Spinal cord (tissue), 10 donors: ENCODE results near the gene DDX31. TPM values are rescaled to one million over a fixed set of nuclear protein-coding genes. Genes with fewer than 3 reads are reported as not detected.

ENCODE experiments used
- DNase-seq, 6 donors: peaks; one replicate each; pipeline versions ENCODE4 v3.0.0 to v3.0.0-alpha.2; 2013 to 2015; ENCODE audit warnings: low spot score in 6 of 6, low read depth in 4 of 6
- H3K27ac ChIP-seq: one replicate; pipeline ENCODE4 v1.5.1; 2013; ENCODE audit warnings: low read depth, low read length, control low read depth
- H3K27me3 ChIP-seq: one replicate; pipeline ENCODE4 v1.6.1; 2013; ENCODE audit warnings: low read length; ENCODE audit not compliant: control insufficient read depth, insufficient read depth
- H3K36me3 ChIP-seq: one replicate; pipeline ENCODE4 v1.6.1; 2013; ENCODE audit warnings: low read length; ENCODE audit not compliant: control insufficient read depth, insufficient read depth
- H3K4me1 ChIP-seq: one replicate; pipeline ENCODE4 v1.6.1; 2013; ENCODE audit warnings: low read length; ENCODE audit not compliant: control insufficient read depth, insufficient read depth
- H3K4me3 ChIP-seq: one replicate; pipeline ENCODE4 v1.5.1; 2013; ENCODE audit warnings: low read depth, low read length, control low read depth
- H3K9me3 ChIP-seq: one replicate; pipeline ENCODE4 v1.6.1; 2013; ENCODE audit warnings: low read length; ENCODE audit not compliant: control insufficient read depth, insufficient read depth
- WGBS: methylation state at CpG from one replicate; pipeline ENCODE4 v1.1.5; 2013; ENCODE audit warnings: missing lambda C conversion rate; ENCODE audit not compliant: insufficient coverage; 5-methylcytosine and 5-hydroxymethylcytosine counted together
- polyA plus RNA-seq, 2 donors: library from polyadenylated mRNA; unstranded; fragments of 120-200 nt; gene quantifications; one replicate each; pipeline ENCODE4 v1.2.1, GENCODE V29; 2013; ENCODE audit not compliant: insufficient read length in 2 of 2
- total RNA-seq, 2 donors: library from RNA; depleted of rRNA in 1 of 2; stranded (reverse); fragments of 120-200 nt in 1 of 2; fragments of >200 nt in 1 of 2; gene quantifications; one replicate each; pipeline versions ENCODE4 v1.2.3 to v1.2.4, GENCODE V29; 2013 to 2014
- donor health status: healthy.

DDX31 gene
- total and polyA plus RNA-seq, 4 donors = 10.5 to 17.5 (median 12.4) TPM

DNA sequence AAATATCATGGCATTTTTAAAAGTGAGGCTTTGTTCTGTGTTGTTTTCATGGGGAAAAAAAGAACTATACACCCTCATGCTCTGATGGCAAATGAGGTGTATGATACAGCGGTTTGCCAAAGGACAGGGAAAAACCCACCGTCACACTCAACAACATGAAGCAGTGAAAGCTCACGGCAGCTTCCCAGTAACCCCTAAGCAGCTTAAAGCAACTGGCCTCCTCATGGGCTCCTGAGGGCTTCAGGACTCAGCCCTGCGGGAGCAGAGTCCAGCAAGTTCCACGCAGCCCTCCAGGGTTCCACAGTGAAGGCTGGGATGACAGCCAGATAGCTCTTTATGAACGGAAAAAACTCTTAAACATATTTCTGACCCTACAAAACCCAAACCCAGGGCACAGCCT lies 74.5 kb downstream of the DDX31 start:
- Histone ChIP-seq H3K27ac (no peak overlapping the region), H3K4me1 (peaks cover under 1% of the 10 kb centered on the region), H3K36me3 (peaks cover 28% of the 10 kb centered on the region), H3K27me3 (peaks cover 27% of the 10 kb centered on the region), H3K4me3 (no peak overlapping the region), H3K9me3 (no peaks in the 10 kb centered on the region)
- DNase-seq = no peak
- 71% methylated on average over 5 of the region's 6 CpGs for WGBS

DNA sequence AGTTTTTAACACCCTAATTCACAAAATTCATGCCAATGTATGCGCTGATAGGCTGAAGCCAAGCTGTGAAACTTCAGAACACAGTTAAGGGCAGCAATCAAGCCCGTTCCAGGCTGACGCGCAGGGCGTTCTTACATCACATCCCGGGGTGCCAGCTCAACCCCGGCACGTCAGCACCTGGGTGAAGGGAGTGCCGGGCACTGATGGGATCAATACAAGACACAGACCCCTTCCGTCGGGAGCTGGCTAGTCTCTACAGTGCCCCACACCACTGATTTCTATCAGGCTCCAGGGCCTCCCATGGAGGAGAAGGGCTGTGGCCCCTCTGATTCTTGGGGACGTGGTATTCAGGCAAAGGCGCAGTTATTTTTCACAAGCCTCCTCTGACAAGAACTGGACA lies 75.4 kb downstream of the DDX31 start:
- no peak overlapping the region for H3K4me3 ChIP-seq
- WGBS = 81% methylated on average over 10 of the region's 13 CpGs
- DNase-seq = no peak
- H3K4me1 ChIP-seq = peaks cover 10% of the 10 kb centered on the region
- H3K9me3 ChIP-seq = no peaks in the 10 kb centered on the region
- H3K27ac ChIP-seq = no peak overlapping the region
- H3K27me3 ChIP-seq = peaks cover 36% of the 10 kb centered on the region
- H3K36me3 ChIP-seq = peaks cover 22% of the 10 kb centered on the region

DNA sequence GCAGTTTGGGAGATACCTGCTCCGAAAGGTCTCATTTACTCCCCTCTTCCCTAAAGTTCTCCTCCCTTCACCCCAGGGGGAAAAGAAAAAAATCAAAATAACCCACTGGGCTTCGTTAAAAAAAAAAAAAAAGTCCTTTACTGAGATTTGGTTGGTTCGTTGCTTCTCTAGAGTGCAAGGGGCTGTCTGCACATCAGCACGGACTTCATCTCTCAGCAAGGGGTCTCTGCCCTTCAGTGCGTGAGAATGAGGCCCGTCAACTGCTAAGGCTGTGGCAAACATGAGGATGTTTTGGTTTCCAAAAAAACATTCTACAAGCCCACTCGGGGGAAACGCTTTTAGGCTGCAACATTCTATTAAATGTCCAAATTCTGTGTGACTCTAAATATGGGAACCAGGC lies 77.3 kb downstream of the DDX31 start:
- DNase-seq = no peak
- Histone ChIP-seq H3K27me3 (peaks cover 55% of the 10 kb centered on the region), H3K4me1 (peaks cover 10% of the 10 kb centered on the region), H3K4me3 (no peak overlapping the region), H3K9me3 (no peaks in the 10 kb centered on the region), H3K27ac (no peak overlapping the region), H3K36me3 (peaks cover 19% of the 10 kb centered on the region)
- WGBS = 61% methylated on average over 5 of the region's 8 CpGs

DNA sequence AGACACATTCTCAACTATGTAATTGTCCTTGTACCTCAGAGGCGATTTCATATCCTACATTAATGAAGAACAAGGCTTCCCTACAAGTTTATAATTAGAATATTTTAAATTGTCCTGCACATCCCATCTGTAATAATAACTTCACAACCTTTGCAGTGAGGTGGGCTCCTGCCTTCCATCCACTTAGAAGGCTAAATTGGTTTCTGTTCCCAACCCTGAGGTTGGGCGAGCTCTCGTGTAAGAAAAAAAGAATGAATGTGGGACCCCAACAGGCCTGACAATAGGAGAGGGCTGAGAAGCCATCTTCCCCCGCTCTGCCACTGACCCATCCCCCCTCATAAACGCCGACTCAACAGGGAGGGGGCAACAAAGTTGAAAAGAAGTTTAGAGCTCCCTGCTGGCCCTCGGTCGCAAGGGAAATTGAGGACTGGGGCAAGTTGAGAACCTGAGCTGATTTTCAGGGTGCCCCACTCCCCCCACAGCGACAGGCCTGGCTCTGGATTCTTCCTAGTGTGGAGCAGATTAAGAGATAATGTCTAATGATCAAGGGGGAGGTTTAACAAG lies 78.0 kb downstream of the DDX31 start:
- no peak overlapping the region for H3K4me3 ChIP-seq
- no peak overlapping the region for H3K27ac ChIP-seq
- H3K9me3 ChIP-seq = no peaks in the 10 kb centered on the region
- 50% methylated on average over 2 of the region's 9 CpGs for WGBS
- H3K27me3 ChIP-seq = peaks cover 62% of the 10 kb centered on the region
- peaks cover 13% of the 10 kb centered on the region for H3K36me3 ChIP-seq
- H3K4me1 ChIP-seq = peaks cover 13% of the 10 kb centered on the region
- DNase-seq = no peak

DNA sequence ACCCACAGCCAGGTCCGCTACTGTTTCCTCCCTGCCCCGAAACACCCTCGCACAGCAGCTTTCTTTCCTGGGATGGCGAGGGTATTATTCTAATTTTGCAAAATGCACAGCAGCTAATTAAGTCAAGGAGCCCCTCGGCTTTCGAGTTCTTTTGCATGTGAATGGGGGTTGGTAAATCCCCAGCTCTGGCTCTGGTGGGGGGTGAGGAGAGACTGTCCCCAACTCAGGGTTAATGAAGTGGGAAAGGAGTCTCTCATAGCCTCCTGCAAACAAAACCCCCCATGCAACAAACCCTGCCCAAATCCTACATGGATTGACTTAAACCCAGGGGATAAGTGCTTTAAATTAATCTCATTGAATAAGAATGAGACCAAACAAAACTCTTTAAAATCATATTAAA lies 78.5 kb downstream of the DDX31 start:
- H3K4me1 ChIP-seq = peaks cover 18% of the 10 kb centered on the region
- H3K27me3 ChIP-seq = peaks cover 67% of the 10 kb centered on the region
- H3K4me3 ChIP-seq = no peak overlapping the region
- no peak overlapping the region for H3K27ac ChIP-seq
- WGBS = no CpG with 5 or more reads among the region's 6 CpGs
- H3K9me3 ChIP-seq = no peaks in the 10 kb centered on the region
- H3K36me3 ChIP-seq = peaks cover 11% of the 10 kb centered on the region
- no peak for DNase-seq

DNA sequence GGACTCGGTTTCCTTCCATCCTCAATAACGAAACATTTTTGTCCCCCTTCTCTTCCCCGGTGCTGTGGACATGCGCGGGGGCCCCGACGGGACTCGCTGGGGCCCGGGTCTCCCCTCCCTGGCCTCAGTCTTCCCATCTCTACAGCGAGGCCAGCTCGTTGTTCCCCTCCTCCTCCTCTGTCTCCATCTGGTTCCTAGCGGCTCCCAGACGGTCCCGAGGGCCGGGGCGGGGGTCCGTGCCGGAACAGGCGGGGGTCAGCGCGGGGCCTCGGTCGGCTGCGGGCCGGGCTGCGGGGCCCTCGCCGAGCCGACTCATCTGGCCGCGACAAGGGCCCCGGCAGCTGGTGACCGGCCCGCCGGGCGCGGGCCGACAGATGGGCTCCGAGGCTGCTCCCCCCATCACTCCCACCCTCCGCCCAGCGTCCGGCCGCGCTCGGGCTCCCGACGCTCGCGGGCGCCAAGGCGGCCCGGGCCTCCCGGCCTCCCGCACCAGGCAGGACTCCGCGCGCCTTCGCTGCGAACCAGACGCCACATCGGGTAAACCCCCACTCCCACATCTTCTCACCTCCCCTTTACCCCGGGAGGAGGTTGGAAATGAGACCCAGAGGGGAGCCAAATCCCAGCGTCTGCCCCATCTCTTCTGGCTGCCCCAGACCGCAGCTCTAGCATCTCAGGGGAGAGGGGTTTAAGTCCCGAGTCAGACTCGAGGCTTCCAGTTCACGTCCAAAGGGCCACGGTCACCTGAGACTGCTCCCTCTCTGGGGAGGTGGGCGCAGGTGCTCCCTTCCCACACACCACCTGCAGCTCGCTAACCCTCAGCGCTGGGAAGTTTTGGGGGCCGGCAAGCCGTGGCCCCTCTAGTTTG lies 79.2 kb downstream of the DDX31 start:
- peaks cover 74% of the 10 kb centered on the region for H3K27me3 ChIP-seq
- H3K4me1 ChIP-seq = peaks cover 18% of the 10 kb centered on the region
- DNase-seq = no peak
- H3K9me3 ChIP-seq = no peaks in the 10 kb centered on the region
- H3K36me3 ChIP-seq = peaks cover 11% of the 10 kb centered on the region
- no peak overlapping the region for H3K27ac ChIP-seq
- WGBS = under 1% methylated on average over 56 of the region's 73 CpGs
- H3K4me3 ChIP-seq = no peak overlapping the region

DNA sequence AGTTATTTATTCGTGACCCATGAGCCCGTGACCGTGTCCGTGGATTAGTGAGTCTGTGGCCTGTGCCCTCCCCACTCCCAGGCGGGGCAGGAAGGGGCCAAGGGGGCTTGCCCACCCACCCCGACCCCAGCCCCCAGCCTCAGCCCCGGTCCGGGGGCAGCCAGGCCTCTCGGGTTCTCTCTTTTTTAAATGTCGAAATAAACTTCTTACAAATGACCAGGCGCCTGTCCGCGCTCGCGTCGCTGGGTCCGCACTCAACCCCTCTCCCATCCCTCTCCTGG lies 79.8 kb downstream of the DDX31 start:
- H3K9me3 ChIP-seq = no peaks in the 10 kb centered on the region
- 0% methylated on average over 15 of the region's 17 CpGs for WGBS
- peaks cover 11% of the 10 kb centered on the region for H3K36me3 ChIP-seq
- no peak overlapping the region for H3K27ac ChIP-seq
- no peak overlapping the region for H3K4me3 ChIP-seq
- DNase-seq = no peak
- H3K27me3 ChIP-seq = peaks cover 80% of the 10 kb centered on the region
- peaks cover 18% of the 10 kb centered on the region for H3K4me1 ChIP-seq

DNA sequence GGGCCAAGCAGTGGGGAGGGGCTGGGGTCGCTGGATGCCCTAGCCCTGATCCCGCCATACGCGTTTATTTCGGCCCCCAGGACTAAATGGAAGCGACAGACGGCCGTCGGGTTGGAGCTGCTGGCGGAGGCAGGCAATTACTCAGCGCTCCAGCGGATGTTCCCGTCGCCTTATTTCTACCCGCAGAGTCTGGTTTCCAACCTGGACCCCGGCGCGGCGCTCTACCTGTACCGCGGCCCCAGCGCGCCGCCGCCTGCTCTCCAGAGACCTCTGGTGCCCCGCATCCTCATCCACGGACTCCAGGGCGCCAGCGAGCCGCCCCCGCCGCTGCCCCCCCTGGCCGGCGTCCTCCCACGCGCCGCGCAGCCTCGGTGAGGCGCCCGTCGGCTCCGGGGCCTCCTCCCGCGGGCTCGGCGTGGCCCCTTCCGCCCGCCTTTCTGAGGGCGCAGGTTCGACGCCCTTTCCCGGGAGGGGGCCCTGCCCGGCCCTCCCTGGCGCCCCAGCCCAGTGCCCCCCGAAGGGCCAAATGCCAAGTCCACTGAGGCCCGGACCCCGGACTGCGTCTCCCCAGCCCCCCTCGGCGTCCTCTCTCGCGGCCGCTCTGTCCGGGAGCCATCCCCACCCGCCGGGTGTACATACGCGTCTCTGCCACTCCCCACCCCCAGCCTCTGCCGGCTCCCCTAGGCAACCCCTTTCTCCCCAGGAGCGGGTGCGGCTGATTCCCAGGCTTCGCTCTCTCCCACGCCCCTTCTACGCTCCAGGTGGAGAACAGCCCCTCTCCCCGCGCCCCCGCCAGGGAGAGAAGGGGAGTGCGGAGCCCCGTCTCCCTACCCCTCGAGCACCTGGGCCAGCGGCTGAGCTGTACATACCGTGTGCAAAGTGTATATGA lies 80.4 kb downstream of the DDX31 start:
- Histone ChIP-seq H3K27me3 (peaks cover 86% of the 10 kb centered on the region), H3K9me3 (no peaks in the 10 kb centered on the region), H3K4me3 (no peak overlapping the region), H3K4me1 (peaks cover 18% of the 10 kb centered on the region), H3K36me3 (peaks cover 5% of the 10 kb centered on the region), H3K27ac (no peak overlapping the region)
- under 1% methylated on average over 69 of the region's 83 CpGs for WGBS
- no peak for DNase-seq

DNA sequence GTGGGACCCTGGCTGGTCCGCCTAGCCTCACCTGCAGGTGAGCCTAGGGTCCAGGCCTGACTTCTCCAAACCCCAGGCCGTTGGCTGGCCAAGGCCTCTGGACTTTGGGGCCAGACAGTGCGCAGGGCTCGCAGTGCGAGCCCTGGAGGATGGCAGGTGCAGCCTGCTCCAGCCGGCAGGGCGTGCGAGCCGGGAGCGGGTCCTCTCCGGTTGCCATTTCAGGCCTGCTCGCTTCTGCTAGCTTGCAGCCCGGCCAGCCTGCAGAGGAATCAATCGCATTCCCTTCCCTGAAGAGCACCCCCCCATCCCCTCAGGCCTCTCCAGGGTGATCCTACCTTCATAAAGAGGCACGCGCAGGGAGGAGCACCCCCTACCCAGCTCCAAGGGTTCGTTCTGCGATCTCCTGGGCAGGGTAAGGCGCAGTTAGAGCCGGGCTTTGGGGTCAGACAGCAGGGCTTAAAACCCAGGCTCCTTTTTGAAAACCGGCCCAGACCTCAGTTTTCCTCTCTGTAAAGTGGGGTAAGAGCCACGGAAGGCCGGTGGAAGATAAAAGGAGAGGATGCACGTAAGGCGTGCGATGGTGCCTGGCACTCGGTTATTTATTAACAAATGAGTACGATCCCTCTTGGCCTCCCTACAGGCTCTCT lies 81.2 kb downstream of the DDX31 start:
- peaks cover 18% of the 10 kb centered on the region for H3K4me1 ChIP-seq
- 6% methylated on average over 27 of the region's 28 CpGs for WGBS
- H3K9me3 ChIP-seq = no peaks in the 10 kb centered on the region
- peaks cover 3% of the 10 kb centered on the region for H3K36me3 ChIP-seq
- no peak overlapping the region for H3K27ac ChIP-seq
- H3K4me3 ChIP-seq = no peak overlapping the region
- peaks cover 93% of the 10 kb centered on the region for H3K27me3 ChIP-seq
- no peak for DNase-seq
